GM12873 (cell line): ENCODE results near the gene LYZL4.

ENCODE experiments used
- TF ChIP-seq, protein P1 (sequence below): IDR thresholded peaks from 2 replicates; pipeline ENCODE4 v1.5.1; 2012; ENCODE audit warnings: low read depth, mild to moderate bottlenecking, moderate library complexity, low read length, control low read depth; ENCODE audit not compliant: insufficient read depth; ENCODE audit errors: missing control alignments

LYZL4 gene

DNA sequence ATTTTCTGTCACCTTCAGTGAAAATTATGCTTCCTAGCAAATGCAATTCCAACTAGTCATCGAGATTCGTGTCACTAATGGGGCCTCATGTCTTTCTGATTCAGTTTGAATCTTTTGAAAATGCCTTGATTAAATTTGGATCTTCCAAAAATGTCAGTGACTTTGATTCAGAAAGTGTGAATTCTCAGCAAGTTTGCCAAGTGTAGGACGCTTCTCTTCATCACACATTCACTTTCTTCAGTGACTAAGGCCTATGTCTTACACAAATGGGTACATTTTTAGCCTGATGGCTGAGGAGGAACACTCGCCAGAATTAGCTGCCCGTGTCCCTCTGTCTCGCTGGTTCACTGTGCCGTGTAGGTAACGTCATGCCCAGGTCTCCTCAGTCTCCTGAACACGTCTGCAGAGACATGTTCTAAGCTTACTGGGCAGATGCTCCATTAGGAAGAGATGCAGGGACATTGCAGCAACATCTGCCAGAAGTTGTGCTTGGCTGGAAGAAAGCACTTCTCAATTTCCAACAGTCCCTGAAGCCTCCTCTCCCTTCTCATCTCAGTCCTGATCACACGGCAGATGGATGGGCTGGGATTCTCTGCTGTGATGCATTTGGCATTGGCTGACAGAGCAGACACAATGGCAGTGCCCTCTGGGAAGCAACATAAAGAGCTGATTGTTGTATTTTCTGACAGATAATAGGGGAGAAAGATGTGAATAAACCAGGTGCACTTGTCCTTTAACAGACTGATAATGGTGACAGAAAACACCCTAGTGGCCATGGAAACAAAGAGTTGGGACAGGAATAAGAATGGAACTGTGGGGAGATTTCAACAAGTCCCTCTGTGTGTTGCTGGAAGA is 29.1 kb upstream of the LYZL4 start:
- TF ChIP-seq, protein P1, sequence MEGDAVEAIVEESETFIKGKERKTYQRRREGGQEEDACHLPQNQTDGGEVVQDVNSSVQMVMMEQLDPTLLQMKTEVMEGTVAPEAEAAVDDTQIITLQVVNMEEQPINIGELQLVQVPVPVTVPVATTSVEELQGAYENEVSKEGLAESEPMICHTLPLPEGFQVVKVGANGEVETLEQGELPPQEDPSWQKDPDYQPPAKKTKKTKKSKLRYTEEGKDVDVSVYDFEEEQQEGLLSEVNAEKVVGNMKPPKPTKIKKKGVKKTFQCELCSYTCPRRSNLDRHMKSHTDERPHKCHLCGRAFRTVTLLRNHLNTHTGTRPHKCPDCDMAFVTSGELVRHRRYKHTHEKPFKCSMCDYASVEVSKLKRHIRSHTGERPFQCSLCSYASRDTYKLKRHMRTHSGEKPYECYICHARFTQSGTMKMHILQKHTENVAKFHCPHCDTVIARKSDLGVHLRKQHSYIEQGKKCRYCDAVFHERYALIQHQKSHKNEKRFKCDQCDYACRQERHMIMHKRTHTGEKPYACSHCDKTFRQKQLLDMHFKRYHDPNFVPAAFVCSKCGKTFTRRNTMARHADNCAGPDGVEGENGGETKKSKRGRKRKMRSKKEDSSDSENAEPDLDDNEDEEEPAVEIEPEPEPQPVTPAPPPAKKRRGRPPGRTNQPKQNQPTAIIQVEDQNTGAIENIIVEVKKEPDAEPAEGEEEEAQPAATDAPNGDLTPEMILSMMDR = no peak

DNA sequence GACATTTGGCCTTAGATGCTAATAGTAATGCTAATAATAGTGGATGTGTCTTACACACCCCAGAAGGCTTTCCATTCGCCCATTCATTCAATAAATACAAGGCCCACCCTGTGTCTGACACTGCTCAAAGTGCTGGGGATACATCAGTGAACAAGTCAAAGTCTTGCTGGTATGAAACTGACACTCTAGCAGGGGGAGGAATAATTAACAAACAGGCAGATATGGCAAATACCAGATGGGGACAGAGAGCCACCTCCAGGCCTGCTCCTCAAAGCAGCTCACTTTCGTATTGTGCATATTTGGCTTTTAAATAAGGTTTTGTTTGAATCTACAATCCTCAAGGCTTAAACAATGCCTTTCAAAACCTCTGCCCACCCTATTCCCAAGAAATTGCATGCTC is 28.3 kb upstream of the LYZL4 start:
- TF ChIP-seq, protein P1 = no peak

DNA sequence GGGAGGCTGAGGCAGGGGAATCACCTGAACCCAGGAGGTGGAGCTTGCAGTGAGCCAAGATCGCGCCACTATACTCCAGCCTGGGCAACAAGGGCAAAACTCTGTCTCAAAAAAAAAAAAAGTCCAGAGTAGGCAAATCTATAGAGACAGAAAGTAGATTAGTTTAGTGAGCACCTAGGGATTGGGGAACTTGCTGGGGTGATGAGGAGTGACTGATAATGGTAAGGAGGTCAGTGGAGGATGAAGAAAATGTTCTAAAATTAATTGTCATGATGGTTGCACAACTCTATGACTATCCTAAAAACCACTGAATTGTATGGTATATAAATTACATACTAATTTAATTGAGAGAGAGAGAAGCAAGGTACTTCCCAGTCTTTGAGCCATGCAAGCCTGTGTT is 27.8 kb upstream of the LYZL4 start:
- TF ChIP-seq, protein P1 = no peak

DNA sequence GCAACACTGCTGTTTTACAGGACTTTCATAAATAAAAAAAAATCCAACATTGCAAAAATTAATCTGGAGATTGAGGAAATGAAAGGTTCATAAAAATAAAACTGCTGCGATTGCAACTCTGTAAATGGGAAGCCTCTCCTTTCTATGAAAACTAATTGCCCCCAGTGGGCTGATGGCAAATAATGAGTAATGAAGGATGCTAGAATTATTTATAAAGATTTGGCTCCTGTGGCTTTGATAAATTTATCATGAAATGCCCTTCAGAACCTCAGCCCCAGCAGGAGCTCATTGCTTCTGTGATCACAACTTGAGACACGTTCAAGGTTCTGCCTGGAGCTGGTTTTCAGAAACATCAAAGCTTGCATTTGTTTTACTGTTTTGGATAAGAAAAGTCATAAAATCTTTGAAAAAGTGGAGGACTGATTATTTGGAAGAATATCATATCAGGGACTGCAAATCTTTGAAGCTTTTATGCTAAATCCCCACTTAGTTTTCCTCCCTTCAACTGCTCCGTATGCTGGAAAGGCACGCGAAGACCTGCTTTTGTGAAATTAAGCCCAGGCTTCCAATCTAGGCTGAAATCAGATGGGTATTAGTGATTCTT is 24.5 kb upstream of the LYZL4 start:
- TF ChIP-seq, protein P1 = no peak

DNA sequence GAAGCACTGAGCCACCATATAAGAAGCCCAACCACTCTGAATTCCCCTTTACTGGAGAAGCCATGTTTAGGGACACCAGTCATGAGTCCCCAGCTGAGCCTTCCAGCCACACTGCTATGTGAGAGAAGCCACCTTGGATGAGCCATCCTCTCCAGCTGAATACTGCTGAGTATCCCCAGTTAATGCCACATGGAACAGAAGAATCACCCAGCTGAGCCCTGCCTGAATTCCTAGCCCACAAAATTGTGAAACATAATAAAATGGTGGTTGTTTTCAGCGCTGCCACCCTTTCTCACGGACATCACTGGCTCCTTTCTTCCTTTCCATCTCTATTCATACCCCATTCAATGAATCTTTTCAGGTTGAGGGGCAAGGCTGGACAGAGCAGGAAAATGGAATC is 22.1 kb upstream of the LYZL4 start:
- TF ChIP-seq, protein P1 = no peak

DNA sequence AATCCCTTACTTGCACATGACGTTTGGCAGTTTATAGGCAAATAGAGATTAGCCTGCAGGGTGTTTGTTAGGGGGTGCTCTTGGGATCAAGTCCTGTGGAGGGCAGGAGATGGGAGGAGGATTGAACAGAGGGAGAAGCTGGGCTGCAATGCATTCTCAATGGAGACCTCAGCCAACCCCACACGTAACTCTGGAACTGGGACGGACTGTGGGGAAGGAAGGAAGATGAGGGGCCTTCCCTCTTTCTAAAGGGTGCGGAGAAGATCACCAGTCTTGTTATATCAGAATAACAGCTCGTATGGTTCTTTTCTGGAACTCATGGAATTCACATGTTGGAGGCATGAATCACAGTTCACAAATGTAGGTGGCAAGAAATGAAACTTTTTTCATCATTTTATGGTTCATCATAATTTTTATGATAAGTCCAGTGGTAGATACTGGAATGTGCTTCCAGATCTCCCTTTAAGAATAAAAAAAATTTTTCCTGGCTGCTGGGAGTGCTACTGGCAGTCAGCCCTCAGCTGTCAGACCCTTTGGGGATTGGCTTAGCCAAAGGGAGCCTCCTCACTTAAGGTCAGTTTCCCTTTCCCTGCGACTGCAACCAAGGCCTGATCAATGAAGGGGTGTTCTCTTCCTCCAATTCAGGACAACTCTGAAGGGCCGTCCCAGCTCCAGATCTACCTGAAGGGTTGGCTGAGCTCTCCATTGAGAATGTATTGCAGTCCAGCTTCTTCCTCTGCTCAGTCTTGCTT is 20.5 kb upstream of the LYZL4 start:
- TF ChIP-seq, protein P1 = no peak

DNA sequence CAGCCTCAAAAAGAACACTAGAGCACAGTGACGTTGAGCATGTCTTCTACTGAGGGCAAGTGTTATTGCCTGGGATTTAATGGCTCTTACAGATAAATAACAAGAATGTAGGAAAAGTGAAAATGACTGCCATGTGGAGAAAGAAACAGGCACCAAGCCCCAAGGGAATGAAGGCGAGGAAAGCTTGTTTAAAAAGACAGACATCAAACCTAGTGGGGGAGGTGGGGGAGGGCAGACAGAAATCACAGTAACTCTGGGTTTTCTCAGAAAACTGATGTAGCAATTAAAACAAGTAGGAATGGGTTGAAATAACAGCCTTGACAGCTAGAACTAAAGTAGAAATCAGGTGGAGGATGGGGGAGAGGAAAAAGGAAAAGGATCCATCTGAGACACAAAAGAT is 18.4 kb upstream of the LYZL4 start:
- TF ChIP-seq, protein P1 = no peak
